GOT3 (cell line): ENCODE measurements around the gene CFAP20DC.
"Not testable (repeated sequence)": the region's sequence is repeated elsewhere in the genome, so short reads cannot be mapped to it uniquely, and the experiment has no call there.

Experiments
- DNase-seq: peaks from one replicate; lab custom pipeline; 2025; ENCODE audit warnings: mixed read lengths; lab: John Stamatoyannopoulos, UW

Gene CFAP20DC

DNA sequence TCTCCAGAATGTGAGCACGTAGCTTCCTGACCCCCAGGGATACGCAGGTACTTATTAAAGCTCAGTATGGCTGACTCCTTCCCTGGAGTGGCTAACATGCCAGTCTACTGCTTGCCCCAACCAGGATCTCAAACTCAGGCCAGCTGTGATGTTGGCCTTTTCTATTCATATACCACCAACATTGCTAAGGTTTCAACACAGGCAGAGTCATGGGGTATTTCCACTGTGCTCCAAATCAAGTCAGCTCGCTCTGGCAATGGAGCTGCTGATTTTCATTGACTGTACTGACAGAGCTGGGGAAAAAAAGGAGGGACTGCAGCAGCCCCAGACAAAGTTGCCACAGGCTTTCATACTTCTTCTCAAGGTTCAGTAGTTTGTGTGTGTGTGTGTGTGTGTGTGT, 87.0 kb downstream of the CFAP20DC start:
- no peak for DNase-seq

DNA sequence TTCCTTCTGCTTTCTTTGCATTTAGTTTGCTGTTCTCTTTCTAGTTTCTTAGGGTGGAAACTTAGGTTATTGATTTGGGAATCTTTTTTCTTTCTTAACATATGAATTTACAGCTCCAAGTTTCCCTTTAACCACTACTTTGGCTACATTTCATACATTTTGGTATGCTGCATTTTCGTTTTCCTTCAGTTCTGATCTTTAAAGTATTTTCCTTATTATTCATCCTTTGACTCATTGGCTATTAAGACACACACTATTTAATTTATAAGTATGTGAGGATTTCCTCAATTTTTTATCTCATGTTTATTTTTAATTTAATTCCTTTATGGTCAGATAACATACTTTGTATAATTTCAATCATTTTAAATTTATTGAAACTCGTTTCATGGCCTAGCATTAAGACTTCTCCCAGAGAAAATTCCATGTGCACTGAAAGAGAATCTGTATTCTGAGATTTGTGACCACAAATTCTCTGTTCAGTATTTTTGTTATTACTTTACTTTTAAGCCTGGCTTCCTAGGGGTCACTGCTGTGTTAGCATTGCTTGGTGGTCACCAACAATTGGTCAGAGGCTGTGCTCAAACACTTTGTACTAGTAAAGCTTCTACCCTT, 87.7 kb downstream of the CFAP20DC start:
- DNase-seq: no peak

DNA sequence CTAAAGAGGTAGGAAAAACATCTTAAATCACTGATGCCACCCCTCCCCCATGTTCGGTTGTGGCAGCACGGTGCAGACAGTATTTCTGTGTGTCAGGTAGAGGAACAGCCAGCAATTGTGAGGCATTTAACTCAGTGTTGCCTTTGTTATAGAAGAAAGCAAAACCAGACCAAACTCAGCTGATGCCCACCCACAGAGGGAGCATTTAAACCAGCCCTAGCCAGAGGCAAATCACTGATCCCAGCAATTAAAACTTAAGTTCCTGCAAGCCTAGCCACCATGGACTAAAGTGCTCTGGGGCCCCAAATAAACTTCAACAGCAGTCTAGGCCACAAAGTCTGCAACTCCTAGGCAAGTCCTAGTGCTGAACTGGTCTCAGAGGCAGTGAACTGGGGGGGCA, 94.5 kb downstream of the CFAP20DC start:
- no peak for DNase-seq

DNA sequence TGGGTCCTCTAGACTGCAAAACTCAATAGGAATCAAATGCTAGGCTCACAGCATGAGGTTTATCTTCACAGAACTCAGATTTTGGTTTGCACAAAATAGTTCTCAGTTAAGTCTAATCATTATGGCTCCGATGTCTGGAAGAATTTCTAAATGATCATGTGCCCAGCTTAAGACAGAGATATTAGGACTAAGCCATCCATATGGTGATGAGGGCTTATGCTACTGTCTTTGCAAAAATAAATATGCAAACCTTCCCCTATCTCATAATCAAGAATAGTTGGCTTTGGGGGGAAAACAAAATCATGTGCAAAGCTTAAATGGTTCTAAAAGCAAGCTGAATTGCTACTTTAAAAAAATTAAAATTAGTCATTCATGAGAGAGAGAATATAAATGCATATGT, 96.5 kb downstream of the CFAP20DC start:
- no peak for DNase-seq

DNA sequence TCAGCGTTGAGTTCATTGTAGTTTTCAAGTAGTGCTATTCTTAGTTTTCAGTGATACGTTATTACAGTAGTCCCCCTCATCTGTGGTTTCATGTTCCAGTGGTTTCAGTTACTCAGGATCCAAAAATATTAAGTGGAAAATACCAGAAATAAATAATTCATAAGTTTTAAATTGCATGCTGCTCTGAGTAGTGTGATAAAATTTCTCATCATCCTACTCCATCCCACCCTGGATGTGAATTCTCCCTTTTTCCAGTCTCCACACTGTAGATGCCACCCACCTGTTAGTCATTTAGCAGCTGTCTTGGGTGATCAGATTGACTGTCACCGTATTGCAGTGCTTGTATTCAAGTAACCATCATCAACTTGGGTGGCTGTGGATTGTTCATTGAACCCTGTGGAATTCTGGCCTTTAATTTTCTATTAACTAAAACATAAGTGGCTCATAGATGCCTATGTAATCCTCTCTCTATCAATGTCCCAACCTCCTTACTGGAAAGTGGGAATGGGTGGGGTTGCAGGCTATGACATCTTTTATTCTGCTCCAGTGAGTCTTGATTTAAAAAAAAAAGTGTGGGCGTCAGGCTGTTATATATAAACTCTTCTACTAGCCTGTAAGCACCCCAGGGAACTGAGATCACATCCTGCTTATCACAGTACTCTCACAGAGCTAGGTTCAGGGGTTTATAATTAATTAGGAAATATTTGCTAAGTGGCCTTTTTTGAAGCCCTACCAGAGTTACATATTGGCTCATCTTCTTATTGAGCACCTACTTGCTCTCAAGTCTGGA, 97.5 kb downstream of the CFAP20DC start:
- DNase-seq: no peak

DNA sequence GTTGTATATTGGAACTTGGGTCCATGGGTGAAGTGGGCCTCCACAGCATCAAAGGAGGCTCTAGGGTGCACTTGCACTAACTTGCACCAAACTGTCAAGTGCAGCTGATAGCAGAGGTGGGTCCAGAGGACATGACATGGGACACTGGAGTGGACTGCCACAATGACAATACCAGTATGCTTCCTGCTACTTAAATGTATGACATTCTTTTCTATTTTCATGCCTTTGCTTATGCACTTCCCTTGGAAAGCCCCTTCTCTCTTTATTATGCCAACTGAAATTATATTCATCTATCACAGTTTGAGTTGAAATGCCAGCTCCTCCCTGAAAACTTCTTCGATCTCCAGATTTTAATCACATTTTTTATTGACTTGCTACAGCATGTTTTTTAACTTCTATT, 101.8 kb downstream of the CFAP20DC start:
- DNase-seq: no peak

DNA sequence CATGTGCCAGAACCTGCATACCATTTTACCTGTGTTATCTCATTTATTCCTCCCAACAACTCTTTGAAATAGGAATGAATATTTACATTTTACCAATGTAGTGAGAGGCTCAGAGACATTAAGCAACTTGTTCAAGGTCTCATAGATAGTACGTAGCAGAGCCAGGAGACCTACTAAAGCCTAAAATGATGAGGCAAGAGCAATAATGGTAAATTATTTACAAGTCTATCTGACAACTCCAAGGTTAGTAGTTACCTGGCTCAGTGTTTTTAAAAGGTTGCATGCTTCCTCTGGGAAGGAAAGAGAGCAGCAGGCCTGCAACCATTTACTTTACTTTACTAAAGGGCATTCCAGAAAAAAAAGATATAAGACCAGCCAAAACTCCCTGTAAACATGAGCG, 103.0 kb downstream of the CFAP20DC start:
- no peak for DNase-seq

DNA sequence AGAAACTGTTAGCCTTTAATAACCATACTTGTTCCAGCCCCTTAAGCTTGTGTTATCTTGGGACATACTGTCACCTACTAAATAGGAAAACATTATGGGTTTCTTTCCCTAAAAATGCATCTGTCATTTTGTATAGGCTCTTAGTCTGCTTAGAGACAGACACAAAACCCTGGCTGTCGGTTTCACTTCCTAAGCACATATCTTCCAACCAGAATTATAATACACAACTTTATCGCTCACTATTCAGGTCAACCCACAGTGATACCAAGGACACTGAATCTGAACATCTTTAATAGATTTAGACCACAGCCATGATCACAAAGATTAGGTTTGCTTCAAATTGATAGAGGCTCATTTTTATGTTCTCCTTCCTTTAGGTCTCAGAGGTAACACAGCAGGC, 111.8 kb downstream of the CFAP20DC start:
- no peak for DNase-seq

DNA sequence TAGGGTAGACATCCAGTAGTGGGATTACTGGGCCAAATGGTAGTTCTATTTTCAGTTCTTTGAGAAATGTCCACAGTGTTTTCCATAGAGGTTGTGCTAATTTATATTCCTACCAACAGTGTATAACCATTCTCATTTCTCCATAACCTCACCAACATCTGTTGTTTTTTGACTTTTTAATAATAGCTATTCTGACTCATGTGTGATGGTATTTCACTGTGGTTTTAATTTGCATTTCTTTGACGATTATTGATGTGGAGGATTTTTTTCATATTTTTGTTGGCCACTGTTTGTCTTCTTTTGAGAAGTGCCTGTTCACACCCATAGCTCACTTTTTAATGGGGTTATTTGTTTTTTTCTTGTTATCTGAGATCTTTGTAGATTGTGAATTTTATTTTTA, 125.2 kb downstream of the CFAP20DC start:
- DNase-seq: no peak

DNA sequence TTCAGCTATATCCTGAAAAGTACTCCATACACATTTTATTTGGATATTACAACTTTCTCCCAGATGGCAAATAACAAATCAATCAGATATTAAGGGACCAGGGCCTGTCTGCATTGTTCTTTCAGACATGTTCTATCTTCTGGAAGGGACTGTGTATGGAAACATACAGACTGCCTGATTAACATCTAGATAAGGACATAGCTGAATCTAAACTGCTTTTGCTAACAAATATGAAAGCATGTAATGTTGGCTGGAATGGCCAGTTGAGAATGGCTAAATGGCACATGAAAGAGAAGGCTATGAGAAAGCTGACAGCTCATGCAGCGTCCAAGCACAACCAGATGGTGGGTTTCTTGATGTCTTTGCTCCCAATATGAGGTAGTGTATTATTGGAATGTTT, 149.4 kb downstream of the CFAP20DC start:
- no peak for DNase-seq

DNA sequence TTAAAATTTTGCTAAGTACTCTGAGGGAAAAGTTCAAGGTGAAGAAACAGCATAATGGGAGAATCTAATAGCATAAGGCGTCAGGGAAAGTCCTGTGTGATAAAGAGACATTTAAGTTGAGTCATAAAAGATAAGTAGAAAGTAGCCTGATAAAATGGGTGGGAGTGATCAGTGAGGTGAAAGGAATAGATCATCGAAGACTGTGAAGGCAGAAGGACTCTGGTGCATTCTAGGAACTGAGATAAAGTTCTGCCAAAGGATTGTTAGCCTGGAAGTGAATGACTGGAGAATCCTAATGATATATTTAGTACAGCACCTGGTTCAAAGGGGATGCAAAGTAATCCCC, 149.9 kb downstream of the CFAP20DC start:
- DNase-seq: no peak

DNA sequence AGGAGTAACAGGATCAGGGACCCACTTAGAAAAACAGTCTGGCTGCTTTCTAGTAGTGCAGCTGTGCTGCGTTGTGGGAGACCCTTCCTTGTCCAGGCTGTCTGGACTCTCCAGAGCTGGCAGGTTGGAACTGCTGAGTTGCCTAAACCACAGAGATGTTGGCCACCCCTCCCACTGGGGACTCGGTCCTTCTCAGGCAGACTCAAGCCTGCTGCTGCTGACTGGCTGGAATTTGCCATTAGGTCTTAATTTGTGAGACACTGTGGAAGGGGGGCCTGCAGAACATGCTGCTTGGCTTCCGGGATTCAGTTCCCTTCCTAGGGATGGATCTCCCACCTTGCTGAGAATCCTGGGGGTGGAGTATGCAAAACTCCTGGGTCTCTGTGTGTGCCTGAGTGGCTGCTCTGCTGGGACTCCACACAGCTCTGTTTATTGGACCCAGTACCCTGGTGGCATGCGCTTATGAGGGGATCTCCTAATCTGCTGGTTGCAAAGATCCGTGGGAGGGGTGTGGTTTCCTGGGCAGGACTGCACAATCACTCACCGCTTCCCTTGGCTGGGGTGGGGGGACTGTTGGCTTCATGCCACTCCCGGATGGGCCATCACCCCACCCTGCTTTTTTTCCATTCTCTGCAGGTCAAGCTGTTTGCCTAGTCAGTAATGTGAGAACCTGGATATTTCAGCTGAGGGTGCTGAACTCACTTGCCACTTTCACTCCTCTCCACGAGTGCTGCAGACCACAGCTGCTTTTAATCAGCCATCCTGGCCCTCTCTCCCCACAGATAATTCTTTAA, 150.5 kb downstream of the CFAP20DC start:
- DNase-seq: no peak

DNA sequence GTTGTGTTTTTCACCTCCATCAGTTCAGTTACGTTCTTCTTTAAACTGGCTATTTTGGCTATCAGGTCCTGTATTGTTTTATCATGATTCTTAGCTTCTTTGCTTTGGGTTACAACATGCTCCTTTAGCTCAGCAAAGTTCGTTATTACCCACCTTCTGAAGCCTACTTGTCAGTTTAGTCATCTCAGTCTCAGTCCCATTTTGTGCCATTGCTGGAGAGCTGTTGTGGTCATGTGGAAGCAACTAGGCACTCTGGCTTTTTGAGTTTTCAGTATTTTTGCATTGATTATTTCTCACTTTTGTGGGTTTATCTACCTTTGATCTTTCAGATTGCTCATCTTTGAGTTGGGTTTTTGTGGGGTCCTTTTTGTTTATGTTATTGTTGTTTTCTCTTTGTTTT, 151.3 kb downstream of the CFAP20DC start:
- DNase-seq: no peak

DNA sequence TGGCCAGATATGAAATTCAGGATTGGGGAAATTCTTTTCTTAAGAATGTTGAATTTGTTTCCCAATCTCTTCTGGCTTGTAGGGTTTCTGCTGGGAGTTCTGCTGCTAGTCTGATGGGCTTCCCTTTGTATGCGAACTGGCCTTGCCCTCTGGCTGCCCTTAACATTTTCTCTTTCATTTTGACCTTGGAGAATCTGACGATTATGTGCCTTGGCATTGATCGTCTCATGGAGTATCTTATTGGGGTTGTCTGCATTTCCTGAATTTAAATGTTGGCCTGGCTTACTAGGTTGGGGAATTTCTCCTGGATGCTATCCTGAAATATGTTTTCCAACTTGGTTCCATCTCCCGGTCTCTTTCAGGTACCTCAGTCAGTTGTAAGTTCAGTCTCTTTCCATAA, 152.2 kb downstream of the CFAP20DC start:
- DNase-seq: no peak

DNA sequence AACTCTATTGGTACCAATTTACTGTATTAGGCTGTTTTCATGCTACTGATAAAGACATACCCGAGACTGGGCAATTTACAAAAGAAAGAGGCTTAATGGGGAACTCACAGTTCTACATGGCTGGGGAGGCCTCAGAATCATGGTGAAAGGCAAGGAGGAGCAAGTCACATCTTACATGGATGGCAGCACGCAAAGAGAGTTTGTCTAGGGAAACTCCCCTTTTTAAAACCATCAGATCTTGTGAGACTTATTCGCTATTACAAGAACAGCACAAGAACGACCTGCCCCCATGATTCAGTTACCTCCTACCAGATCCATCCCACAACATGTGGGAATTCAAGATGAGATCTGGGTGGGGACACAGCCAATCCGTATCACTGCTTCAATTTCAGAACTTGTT, 154.1 kb downstream of the CFAP20DC start:
- not testable (repeated sequence) for DNase-seq

DNA sequence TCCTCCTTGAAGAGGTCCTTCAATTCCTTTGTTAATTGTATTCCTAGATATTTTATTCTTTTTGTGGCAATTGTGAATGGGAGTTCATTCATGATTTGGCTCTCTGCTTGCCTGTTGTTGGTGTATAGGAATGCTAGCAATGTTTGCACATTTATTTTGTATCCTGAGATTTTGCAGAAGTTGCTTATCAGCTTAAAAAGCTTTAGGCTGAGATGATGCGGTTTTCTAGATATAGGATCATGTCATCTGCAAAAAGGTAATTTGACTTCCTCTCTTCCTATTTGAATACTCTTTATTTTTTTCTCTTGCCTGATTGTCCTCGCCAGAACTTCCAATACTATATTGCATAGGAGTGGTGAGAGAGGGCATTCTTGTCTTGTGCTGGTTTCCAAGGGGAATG, 157.3 kb downstream of the CFAP20DC start:
- not testable (repeated sequence) for DNase-seq

DNA sequence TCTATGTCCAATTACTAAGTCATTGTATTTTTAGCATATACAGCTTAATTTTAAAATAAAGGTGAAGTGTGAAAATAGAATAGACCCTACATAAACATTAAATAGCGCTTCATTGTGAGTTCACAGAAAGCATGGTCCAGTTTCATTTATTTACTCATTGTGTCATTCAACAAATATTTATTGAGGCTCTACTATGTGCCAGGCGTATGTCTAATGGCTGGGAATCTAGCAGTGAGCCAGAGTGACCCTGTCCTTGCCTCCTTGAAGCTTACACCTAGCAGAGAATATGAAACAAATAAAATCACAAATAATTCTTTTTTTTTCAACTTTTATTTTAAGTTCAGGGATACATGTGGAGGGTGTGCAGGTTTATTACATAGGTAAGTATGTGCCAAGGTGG, 161.7 kb downstream of the CFAP20DC start:
- DNase-seq: no peak

DNA sequence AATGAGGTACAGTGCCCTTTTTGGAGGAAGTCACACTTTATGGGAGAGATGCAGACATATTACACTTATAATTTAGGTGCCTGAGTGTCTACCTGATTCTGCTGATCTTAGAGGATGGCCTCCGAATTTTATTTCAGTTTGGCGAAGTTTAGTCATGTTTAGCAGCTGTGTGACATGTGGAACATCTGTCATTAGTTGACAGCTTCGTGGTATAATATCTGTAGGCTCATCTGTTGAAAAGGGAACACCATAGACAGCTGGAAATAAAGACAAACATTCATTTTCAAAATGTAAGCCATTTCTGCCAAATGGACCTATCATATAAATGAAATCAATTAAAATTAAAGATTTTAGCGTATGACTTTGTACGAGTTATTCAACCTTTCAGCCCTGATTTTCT, 165.4 kb downstream of the CFAP20DC start:
- no peak for DNase-seq

DNA sequence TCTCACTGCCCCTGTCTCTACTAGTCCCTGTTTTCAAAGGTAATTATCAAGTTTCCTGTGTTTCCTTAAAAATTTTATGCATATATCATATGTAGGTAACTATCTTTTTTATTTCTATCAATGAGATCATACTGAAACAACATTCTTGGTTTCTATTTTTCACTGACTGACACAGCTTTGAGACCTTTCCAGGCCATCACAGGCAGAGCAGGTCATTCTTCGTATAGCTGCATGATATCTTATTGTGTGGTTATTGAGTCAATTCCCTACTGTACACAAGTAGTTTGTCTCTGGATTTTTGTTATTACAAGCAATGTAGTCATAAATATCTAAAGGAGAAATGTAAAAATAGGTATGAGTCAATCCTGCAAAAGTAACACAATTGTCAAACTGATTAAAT, 169.6 kb downstream of the CFAP20DC start:
- DNase-seq: no peak

DNA sequence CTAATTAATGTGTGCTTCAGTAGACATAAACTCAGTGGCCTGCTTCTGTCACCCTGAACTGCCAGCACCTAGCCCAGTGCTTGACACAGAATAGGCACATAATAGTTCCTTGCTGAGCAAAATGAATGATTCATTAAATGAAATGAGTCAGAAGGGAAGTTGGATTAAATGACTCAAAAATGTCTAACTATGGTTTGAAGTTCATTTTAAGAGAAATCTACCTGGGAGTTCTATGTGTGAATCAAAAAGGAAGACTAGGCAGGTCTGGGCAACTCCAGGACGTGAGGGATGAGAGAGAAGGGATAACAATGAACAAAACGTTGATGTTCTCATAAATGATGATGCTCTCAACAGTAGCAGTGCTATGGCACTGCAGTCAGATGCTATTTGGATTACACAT, 175.0 kb downstream of the CFAP20DC start:
- no peak for DNase-seq

DNA sequence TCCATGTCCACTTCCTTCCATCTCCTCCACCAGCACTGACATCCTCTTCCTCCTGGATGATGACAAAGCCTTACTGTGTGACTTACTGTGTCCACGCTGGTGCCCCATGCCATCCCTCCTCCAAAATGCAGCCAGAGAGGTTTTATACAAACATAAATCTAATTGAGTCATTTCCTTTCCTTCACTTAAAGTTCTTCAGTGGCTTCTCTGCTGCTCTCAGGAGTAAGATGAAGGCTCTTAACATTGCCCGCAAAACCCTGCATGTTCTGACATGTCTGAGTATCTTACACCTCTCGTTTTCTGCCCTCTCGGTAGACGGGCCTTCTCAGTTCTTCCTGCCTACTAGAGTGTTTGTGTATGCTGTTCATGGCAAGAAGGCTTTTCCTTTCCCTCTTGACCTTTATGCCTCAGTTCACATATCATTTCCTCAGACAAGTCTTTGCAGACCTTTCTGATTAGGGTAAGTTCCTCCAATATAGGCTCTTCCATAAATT, 175.5 kb downstream of the CFAP20DC start:
- no peak for DNase-seq

DNA sequence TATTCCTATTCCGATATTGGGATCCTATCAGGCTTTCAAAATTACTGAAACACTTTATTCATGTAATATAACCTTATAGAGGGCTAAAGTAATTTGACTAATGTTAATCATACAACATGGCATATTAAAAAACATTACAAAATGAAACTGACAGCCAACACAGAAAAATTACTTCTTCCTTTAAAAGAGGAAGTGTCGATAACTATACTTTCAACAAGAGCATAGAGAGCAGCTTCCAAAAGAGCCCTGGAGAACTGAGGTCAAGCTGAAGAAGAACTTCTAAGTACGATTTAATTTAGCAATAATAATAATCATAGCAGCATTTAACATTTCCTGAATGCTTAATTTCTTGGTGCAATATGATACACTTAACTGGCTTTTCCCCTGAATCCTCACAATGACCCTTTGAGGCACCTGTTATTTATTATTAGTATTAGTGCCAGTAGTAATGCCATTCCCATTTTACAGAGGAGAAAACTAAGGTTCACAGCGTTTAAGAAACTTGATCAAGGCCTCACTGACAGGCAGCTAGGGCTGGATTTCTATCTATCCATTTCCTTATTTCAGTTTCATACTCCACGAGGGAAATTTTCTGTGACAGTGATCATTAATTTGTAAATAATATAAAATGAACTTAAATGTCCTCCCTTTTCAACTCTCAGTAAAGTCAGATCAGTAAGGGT, 181.6 kb downstream of the CFAP20DC start:
- DNase-seq: no peak
